Right lobe of liver (tissue), 4 donors: ENCODE results near the gene KIF19.

Experiments
- POLR2A ChIP-seq: fragments of 450-650 bp; IDR thresholded peaks from one replicate; pipeline ENCODE4 v1.6.1; 2017; ENCODE audit warnings: antibody characterized with exemption, mild to moderate bottlenecking
- TF ChIP-seq, protein P1 (sequence below), 4 donors: fragments of 200-600 bp in 3 of 4; fragments of 450-650 bp in 1 of 4; IDR thresholded peaks; one replicate each; pipeline versions ENCODE4 v1.5.1 to v1.8.0; 2016 to 2022; ENCODE audit warnings: antibody characterized with exemption in 4 of 4, mild to moderate bottlenecking in 2 of 4
- donor health status: DM: no; HTN: no; CAD: no.
- donor health status: DM: no; HTN: no; CAD: no.
- donor health status: DM: no; HTN: yes; CAD: no.

DNA sequence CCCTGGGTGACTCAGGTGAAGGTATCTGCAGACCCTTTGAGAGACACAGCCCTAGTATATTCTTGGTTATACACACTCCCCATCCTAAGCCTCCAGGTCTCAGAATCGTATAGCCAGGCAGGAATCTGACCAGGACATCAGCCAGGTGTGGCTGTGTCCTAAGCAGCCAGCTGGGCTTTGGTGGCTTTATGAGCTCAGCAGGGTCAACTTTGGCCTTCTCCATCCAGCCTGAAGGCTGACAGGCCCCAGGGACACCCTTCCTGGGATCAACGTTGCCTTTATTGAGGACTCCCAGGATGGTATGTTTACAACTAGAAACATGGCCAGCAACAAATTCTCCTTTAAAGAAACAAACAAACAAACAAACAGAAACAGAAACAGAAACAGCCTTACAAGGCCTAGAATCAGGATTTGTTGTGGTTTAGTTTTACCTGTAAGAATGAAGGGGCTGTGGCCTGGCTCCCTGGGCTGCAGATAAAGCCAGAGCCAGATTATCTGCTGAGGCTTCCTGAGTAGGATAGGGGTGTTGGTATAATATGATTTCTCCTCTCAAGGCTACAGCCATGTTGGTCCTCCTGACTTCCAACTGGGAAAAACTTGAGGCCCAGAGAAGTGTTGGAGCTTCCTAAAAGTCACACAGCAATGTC is 8.5 kb downstream of the KIF19 start:
- TF ChIP-seq, protein P1, sequence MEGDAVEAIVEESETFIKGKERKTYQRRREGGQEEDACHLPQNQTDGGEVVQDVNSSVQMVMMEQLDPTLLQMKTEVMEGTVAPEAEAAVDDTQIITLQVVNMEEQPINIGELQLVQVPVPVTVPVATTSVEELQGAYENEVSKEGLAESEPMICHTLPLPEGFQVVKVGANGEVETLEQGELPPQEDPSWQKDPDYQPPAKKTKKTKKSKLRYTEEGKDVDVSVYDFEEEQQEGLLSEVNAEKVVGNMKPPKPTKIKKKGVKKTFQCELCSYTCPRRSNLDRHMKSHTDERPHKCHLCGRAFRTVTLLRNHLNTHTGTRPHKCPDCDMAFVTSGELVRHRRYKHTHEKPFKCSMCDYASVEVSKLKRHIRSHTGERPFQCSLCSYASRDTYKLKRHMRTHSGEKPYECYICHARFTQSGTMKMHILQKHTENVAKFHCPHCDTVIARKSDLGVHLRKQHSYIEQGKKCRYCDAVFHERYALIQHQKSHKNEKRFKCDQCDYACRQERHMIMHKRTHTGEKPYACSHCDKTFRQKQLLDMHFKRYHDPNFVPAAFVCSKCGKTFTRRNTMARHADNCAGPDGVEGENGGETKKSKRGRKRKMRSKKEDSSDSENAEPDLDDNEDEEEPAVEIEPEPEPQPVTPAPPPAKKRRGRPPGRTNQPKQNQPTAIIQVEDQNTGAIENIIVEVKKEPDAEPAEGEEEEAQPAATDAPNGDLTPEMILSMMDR (IDR thresholded peaks at IDR 0.05): no peak
- no peak for TF ChIP-seq POLR2A
